ENCODE measurements around the gene SPDYE6.
"Not testable (repeated sequence)": the region's sequence is repeated elsewhere in the genome, so short reads cannot be mapped to it uniquely, and the experiment has no call there.

DNA sequence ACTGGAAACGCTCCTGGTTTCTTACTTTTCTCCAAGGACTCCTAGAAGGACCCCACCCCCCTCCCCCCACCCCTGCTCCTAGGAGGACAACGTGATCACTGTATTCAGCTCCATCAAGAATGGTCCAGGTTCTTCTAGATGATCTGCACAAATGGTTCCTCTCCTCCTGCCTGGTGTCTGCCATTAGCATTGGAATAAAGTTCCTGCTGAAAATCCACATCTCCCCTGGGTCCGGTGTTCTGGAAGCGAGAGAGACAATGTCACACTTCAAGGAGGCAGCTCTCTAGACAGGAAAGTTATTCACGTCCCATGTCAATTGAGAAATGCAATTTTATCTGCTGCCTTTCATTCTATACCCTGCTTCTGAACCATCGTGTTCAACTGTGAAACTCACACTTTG, 9.3 kb downstream of the SPDYE6 start:
- not testable (repeated sequence) for TF ChIP-seq POLR2AphosphoS5 (IDR thresholded peaks at IDR 0.05)
- TF ChIP-seq, protein P1, sequence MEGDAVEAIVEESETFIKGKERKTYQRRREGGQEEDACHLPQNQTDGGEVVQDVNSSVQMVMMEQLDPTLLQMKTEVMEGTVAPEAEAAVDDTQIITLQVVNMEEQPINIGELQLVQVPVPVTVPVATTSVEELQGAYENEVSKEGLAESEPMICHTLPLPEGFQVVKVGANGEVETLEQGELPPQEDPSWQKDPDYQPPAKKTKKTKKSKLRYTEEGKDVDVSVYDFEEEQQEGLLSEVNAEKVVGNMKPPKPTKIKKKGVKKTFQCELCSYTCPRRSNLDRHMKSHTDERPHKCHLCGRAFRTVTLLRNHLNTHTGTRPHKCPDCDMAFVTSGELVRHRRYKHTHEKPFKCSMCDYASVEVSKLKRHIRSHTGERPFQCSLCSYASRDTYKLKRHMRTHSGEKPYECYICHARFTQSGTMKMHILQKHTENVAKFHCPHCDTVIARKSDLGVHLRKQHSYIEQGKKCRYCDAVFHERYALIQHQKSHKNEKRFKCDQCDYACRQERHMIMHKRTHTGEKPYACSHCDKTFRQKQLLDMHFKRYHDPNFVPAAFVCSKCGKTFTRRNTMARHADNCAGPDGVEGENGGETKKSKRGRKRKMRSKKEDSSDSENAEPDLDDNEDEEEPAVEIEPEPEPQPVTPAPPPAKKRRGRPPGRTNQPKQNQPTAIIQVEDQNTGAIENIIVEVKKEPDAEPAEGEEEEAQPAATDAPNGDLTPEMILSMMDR (IDR thresholded peaks at IDR 0.05): not testable (repeated sequence)
